GM23338 (cell line): Measurements from ENCODE around the gene DIPK1A. TPM values are rescaled to one million over a fixed set of nuclear protein-coding genes. Genes with fewer than 3 reads are reported as not detected.

ENCODE experiments used
- ATAC-seq: fragments of 200-7000 bp; cut with Tn5 transposase; 3 replicates; pipeline ENCODE4 v1.9.1; 2020
- DNase-seq: peaks from one replicate; pipeline ENCODE4 v3.0.0-alpha.2; 2015; ENCODE audit warnings: low spot score
- H2AFZ ChIP-seq: fragments of 200-600 bp; sonication (generic); 2 replicates; pipeline ENCODE4 v1.8.0; 2016; ENCODE audit warnings: antibody characterized with exemption, mild to moderate bottlenecking, moderate library complexity
- H3F3A ChIP-seq: fragments of 200-600 bp; sonication (generic); replicated peaks from 2 replicates; pipeline ENCODE4 v1.8.0; 2017; ENCODE audit warnings: antibody characterized with exemption, mixed run types, low read depth
- H3K27ac ChIP-seq: fragments of 200-600 bp; sonication (generic); 2 replicates; pipeline ENCODE4 v1.6.1; 2016; ENCODE audit warnings: low read depth
- H3K27me3 ChIP-seq: fragments of 200-600 bp; sonication (generic); 2 replicates; pipeline ENCODE4 v1.8.0; 2016; ENCODE audit warnings: mild to moderate bottlenecking, mixed run types, moderate library complexity; ENCODE audit not compliant: insufficient read depth
- H3K36me3 ChIP-seq: fragments of 200-600 bp; sonication (generic); 2 replicates; pipeline ENCODE4 v1.8.0; 2016; ENCODE audit warnings: mild to moderate bottlenecking; ENCODE audit not compliant: insufficient read depth
- H3K4me1 ChIP-seq: fragments of 200-600 bp; sonication (generic); 2 replicates; pipeline ENCODE4 v1.8.0; 2016; ENCODE audit warnings: mild to moderate bottlenecking, moderate library complexity; ENCODE audit not compliant: insufficient read depth
- H3K4me2 ChIP-seq: fragments of 200-600 bp; sonication (generic); 2 replicates; pipeline ENCODE4 v1.7.1; 2017; ENCODE audit warnings: mixed run types
- H3K4me3 ChIP-seq: fragments of 200-600 bp; sonication (generic); 2 replicates; pipeline ENCODE4 v1.6.1; 2016; ENCODE audit warnings: mixed run types
- H3K79me2 ChIP-seq: fragments of 200-600 bp; sonication (generic); replicated peaks from 2 replicates; pipeline ENCODE4 v1.8.0; 2017; ENCODE audit warnings: mild to moderate bottlenecking; ENCODE audit not compliant: insufficient read depth
- H3K9me2 ChIP-seq: fragments of 200-600 bp; sonication (generic); 2 replicates; pipeline ENCODE4 v1.8.0; 2017; ENCODE audit not compliant: insufficient read depth
- H4K20me1 ChIP-seq: fragments of 200-600 bp; sonication (generic); replicated peaks from 2 replicates; pipeline ENCODE4 v1.8.0; 2017; ENCODE audit warnings: mild to moderate bottlenecking; ENCODE audit not compliant: insufficient read depth
- H3K27ac Mint-ChIP-seq: 2 replicates; pipeline ENCODE4 v1.8.0; 2020; ENCODE audit warnings: inconsistent platforms, mild to moderate bottlenecking, moderate library complexity, mixed read lengths
- H3K27me3 Mint-ChIP-seq: 3 replicates; pipeline ENCODE4 v1.8.0; 2022; ENCODE audit warnings: low read depth, mild to moderate bottlenecking, moderate library complexity, mixed read lengths, inconsistent platforms; ENCODE audit not compliant: insufficient read depth, poor library complexity
- H3K36me3 Mint-ChIP-seq: 3 replicates; pipeline ENCODE4 v1.8.0; 2021; ENCODE audit warnings: low read depth, mild to moderate bottlenecking, inconsistent platforms, moderate library complexity, mixed read lengths
- H3K4me1 Mint-ChIP-seq: 3 replicates; pipeline ENCODE4 v1.8.0; 2020; ENCODE audit warnings: mild to moderate bottlenecking, inconsistent platforms, mixed read lengths
- H3K4me3 Mint-ChIP-seq: 3 replicates; pipeline ENCODE4 v1.8.0; 2021; ENCODE audit warnings: moderate library complexity, mild to moderate bottlenecking, inconsistent platforms, mixed read lengths
- H3K9me3 Mint-ChIP-seq: 3 replicates; pipeline ENCODE4 v1.8.0; 2020; ENCODE audit warnings: moderate library complexity, mild to moderate bottlenecking, inconsistent platforms, mixed read lengths
- CREB1 ChIP-seq: fragments of 250-450 bp; sonication (Bioruptor Pico); IDR thresholded peaks from 2 replicates; pipeline ENCODE4 v1.5.0; 2020; ENCODE audit warnings: low read depth, mild to moderate bottlenecking, moderate library complexity
- CTCF ChIP-seq, 2 experiments: fragments of 200-600 bp in 1 of 2; sonication (generic) in 1 of 2; conservative IDR thresholded peaks; 2 replicates each; pipeline versions ENCODE4 v1.5.1 to v1.6.1; 2016 to 2017; ENCODE audit warnings: antibody characterized with exemption in 2 of 2, low read depth in 2 of 2, mild to moderate bottlenecking in 2 of 2, moderate library complexity in 1 of 2
- ETS1 ChIP-seq: IDR thresholded peaks from 2 replicates; pipeline ENCODE4 v1.6.1; 2016; ENCODE audit warnings: antibody characterized with exemption
- EZH2 ChIP-seq: fragments of 200-600 bp; sonication (generic); IDR thresholded peaks from one replicate; pipeline ENCODE4 v1.8.0; 2017; ENCODE audit warnings: antibody characterized with exemption, mild to moderate bottlenecking, low read depth; ENCODE audit not compliant: unreplicated experiment
- EZH2phosphoT487 ChIP-seq: fragments of 200-600 bp; sonication (generic); IDR thresholded peaks from one replicate; pipeline ENCODE4 v1.8.1; 2018; ENCODE audit warnings: antibody characterized with exemption; ENCODE audit not compliant: unreplicated experiment
- JUNB ChIP-seq: IDR thresholded peaks from one replicate; pipeline ENCODE4 v1.6.1; 2016; ENCODE audit warnings: antibody characterized with exemption; ENCODE audit not compliant: unreplicated experiment
- NANOG ChIP-seq: IDR thresholded peaks from 2 replicates; pipeline ENCODE4 v1.6.1; 2016; ENCODE audit warnings: antibody characterized with exemption, borderline replicate concordance
- POLR2AphosphoS5 ChIP-seq: IDR thresholded peaks from 2 replicates; pipeline ENCODE4 v1.6.1; 2016; ENCODE audit warnings: antibody characterized with exemption, low read depth
- REST ChIP-seq: IDR thresholded peaks from one replicate; pipeline ENCODE4 v1.6.1; 2018; ENCODE audit warnings: antibody characterized with exemption; ENCODE audit not compliant: unreplicated experiment
- STAT1 ChIP-seq: IDR thresholded peaks from one replicate; pipeline ENCODE4 v1.6.1; 2016; ENCODE audit warnings: antibody characterized with exemption; ENCODE audit not compliant: unreplicated experiment
- ZNF114 ChIP-seq: fragments of 250-450 bp; sonication (Bioruptor Pico); IDR thresholded peaks from 2 replicates; pipeline ENCODE4 v1.5.0; 2020; ENCODE audit warnings: mild to moderate bottlenecking, moderate library complexity
- ZNF331 ChIP-seq: fragments of 250-450 bp; sonication (Bioruptor Pico); IDR thresholded peaks from 2 replicates; pipeline ENCODE4 v1.5.0; 2020; ENCODE audit warnings: low read depth, mild to moderate bottlenecking, moderate library complexity
- polyA plus RNA-seq: library from polyadenylated mRNA; unstranded; fragments of >200 nt; fragmentation: Nextera tagmentation; extraction: Ambion mirVana; gene quantifications from 2 replicates; pipeline ENCODE4 v1.2.1, GENCODE V29; 2016
- total RNA-seq: library from RNA; depleted of rRNA; stranded (reverse); fragments of >200 nt; shearing (Covaris generic); gene quantifications from 2 replicates; pipeline ENCODE4 v1.2.3, GENCODE V29; 2014
- TF ChIP-seq, protein P1 (sequence below): fragments of 250-450 bp; sonication (Bioruptor Pico); IDR thresholded peaks from 2 replicates; pipeline ENCODE4 v1.5.0; 2020; ENCODE audit warnings: mild to moderate bottlenecking, moderate library complexity

The DIPK1A gene
- total and polyA plus RNA-seq, 2 experiments from 2014 or later, result 4.8 to 6.1 TPM

DNA sequence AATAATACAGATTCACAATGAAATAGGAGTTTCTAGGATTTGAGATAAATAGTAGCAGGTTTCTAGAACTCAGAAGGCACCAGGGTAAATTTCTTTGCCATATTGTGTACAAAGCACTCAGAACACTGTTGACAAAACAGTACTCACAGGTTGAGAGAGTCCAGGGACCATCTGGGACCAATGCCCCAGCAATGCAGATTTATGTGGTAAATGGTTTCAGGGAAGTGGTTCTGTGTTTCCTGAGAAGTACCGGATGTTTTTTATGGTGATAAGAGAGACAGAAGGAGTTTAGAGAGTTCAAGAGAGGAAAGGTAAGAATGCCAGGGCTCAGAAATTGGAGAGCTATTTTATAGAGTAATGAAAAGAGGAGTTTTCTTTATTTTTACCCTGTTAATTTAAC, 29.6 kb upstream of the DIPK1A start:
- no peak overlapping the region for H3K4me2 ChIP-seq
- Mint-ChIP-seq H3K36me3 (no peaks in the 10 kb centered on the region), H3K9me3 (no peaks in the 10 kb centered on the region), H3K4me1 (peaks cover 3% of the 10 kb centered on the region; the same call in 2 of the 3 replicates), H3K4me3 (no peak overlapping the region), H3K27me3 (peaks cover 3% of the 10 kb centered on the region), H3K27ac (no peak overlapping the region)
- no peak for TF ChIP-seq NANOG
- TF ChIP-seq CREB1, result no peak
- TF ChIP-seq REST, result no peak
- no peak for TF ChIP-seq ZNF114 (CRISPR knock-in tag)
- TF ChIP-seq EZH2phosphoT487, result no peak
- no peak for TF ChIP-seq JUNB
- TF ChIP-seq CTCF (conservative IDR thresholded peaks at IDR 0.05; ENCODE audit: low read depth in 2 of 2), result no peak
- TF ChIP-seq, protein P1, sequence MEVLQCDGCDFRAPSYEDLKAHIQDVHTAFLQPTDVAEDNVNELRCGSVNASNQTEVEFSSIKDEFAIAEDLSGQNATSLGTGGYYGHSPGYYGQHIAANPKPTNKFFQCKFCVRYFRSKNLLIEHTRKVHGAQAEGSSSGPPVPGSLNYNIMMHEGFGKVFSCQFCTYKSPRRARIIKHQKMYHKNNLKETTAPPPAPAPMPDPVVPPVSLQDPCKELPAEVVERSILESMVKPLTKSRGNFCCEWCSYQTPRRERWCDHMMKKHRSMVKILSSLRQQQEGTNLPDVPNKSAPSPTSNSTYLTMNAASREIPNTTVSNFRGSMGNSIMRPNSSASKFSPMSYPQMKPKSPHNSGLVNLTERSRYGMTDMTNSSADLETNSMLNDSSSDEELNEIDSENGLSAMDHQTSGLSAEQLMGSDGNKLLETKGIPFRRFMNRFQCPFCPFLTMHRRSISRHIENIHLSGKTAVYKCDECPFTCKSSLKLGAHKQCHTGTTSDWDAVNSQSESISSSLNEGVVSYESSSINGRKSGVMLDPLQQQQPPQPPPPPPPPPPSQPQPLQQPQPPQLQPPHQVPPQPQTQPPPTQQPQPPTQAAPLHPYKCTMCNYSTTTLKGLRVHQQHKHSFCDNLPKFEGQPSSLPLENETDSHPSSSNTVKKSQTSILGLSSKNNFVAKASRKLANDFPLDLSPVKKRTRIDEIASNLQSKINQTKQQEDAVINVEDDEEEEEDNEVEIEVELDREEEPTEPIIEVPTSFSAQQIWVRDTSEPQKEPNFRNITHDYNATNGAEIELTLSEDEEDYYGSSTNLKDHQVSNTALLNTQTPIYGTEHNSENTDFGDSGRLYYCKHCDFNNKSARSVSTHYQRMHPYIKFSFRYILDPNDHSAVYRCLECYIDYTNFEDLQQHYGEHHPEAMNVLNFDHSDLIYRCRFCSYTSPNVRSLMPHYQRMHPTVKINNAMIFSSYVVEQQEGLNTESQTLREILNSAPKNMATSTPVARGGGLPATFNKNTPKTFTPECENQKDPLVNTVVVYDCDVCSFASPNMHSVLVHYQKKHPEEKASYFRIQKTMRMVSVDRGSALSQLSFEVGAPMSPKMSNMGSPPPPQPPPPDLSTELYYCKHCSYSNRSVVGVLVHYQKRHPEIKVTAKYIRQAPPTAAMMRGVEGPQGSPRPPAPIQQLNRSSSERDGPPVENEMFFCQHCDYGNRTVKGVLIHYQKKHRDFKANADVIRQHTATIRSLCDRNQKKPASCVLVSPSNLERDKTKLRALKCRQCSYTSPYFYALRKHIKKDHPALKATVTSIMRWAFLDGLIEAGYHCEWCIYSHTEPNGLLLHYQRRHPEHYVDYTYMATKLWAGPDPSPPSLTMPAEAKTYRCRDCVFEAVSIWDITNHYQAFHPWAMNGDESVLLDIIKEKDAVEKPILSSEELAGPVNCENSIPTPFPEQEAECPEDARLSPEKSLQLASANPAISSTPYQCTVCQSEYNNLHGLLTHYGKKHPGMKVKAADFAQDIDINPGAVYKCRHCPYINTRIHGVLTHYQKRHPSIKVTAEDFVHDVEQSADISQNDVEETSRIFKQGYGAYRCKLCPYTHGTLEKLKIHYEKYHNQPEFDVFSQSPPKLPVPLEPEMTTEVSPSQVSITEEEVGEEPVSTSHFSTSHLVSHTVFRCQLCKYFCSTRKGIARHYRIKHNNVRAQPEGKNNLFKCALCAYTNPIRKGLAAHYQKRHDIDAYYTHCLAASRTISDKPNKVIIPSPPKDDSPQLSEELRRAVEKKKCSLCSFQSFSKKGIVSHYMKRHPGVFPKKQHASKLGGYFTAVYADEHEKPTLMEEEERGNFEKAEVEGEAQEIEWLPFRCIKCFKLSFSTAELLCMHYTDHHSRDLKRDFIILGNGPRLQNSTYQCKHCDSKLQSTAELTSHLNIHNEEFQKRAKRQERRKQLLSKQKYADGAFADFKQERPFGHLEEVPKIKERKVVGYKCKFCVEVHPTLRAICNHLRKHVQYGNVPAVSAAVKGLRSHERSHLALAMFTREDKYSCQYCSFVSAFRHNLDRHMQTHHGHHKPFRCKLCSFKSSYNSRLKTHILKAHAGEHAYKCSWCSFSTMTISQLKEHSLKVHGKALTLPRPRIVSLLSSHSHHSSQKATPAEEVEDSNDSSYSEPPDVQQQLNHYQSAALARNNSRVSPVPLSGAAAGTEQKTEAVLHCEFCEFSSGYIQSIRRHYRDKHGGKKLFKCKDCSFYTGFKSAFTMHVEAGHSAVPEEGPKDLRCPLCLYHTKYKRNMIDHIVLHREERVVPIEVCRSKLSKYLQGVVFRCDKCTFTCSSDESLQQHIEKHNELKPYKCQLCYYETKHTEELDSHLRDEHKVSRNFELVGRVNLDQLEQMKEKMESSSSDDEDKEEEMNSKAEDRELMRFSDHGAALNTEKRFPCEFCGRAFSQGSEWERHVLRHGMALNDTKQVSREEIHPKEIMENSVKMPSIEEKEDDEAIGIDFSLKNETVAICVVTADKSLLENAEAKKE (CRISPR knock-in tag), result no peak
- TF ChIP-seq ETS1, result no peak
- no peak for TF ChIP-seq POLR2AphosphoS5
- no peak for TF ChIP-seq EZH2
- no peak for TF ChIP-seq ZNF331 (CRISPR knock-in tag)
- no peak for TF ChIP-seq STAT1
- no peaks in the 10 kb centered on the region for H3F3A ChIP-seq
- H3K4me1 ChIP-seq, result no peaks in the 10 kb centered on the region
- H3K9me2 ChIP-seq, result no peaks in the 10 kb centered on the region
- DNase-seq, result no peak
- H2AFZ ChIP-seq, result no peak overlapping the region
- ATAC-seq, result no peak
- no peaks in the 10 kb centered on the region; the same call in 1 of the 2 replicates for H4K20me1 ChIP-seq
- H3K79me2 ChIP-seq, result no peaks in the 10 kb centered on the region
- H3K27ac ChIP-seq, result no peak overlapping the region
- no peaks in the 10 kb centered on the region for H3K36me3 ChIP-seq
- H3K27me3 ChIP-seq, result no peaks in the 10 kb centered on the region
- H3K4me3 ChIP-seq, result no peak overlapping the region
